HCT116 (cell line): ENCODE results near the gene ABCB1. TPM values are rescaled to one million over a fixed set of nuclear protein-coding genes. Genes with fewer than 3 reads are reported as not detected.

ENCODE experiments used
- ATAC-seq: fragments of 200-7000 bp; cut with Tn5 transposase; 2 replicates; pipeline ENCODE4 v1.9.1; 2020; ENCODE audit warnings: mild to moderate bottlenecking, moderate library complexity
- BruUV-seq: library from RNA; stranded (reverse); fragments of 400-500 nt; replicated peaks from 2 replicates; lab custom pipeline; 2021; lab: Mats Ljungman, UMichigan
- CTCF ChIA-PET: fragments of 300-600 bp; sonication (Branson Sonifier 250); formaldehyde crosslinking; loops from one replicate; lab custom pipeline; 2021; ENCODE audit warnings: antibody characterized with exemption; lab: Charles Lee
- POLR2A ChIA-PET: fragments of 300-600, 350-600 bp; sonication (Branson Sonifier 250); formaldehyde crosslinking; loops from one replicate; lab custom pipeline; 2021; ENCODE audit warnings: antibody characterized with exemption; lab: Charles Lee
- RAD21 ChIA-PET, 2 experiments: fragments of 300-600 bp; sonication (Branson Sonifier 250); formaldehyde crosslinking; loops; one replicate each; lab custom pipeline; 2023; ENCODE audit warnings: low total read pairs in 2 of 2; ENCODE audit not compliant: uncharacterized antibody in 2 of 2, unreplicated experiment in 2 of 2, low non-redundant PET in 1 of 2; lab: Charles Lee
- DNase-seq: peaks from one replicate; pipeline ENCODE4 v3.0.0-alpha.2; 2010; ENCODE audit warnings: low read depth, low spot score
- H2AFZ ChIP-seq: fragments of 200-600 bp; shearing (Covaris generic), sonication (generic); 2 replicates; pipeline ENCODE4 v1.6.1; 2017; ENCODE audit warnings: low read depth, mixed run types, mixed read lengths, antibody characterized with exemption, low read length; ENCODE audit not compliant: poor library complexity, severe bottlenecking
- H3K27ac ChIP-seq: 2 replicates; pipeline ENCODE4 v1.5.1; 2012; ENCODE audit warnings: low read depth, low read length
- H3K27me3 ChIP-seq: fragments of 200-600 bp; sonication (generic); 2 replicates; pipeline ENCODE4 v1.6.1; 2016; ENCODE audit warnings: mixed run types, low read length, mixed read lengths; ENCODE audit not compliant: insufficient read depth
- H3K36me3 ChIP-seq, 2 experiments: fragments of 200-500 bp in 1 of 2; fragments of 200-600 bp in 1 of 2; sonication (Bioruptor generic) in 1 of 2; sonication (generic) in 1 of 2; 2 replicates each; pipeline versions ENCODE4 v1.5.1 to v1.6.1; 2014 to 2016; ENCODE audit warnings: low read length in 2 of 2, inconsistent platforms in 1 of 2, mixed read lengths in 1 of 2, mixed run types in 1 of 2; ENCODE audit not compliant: insufficient read depth in 2 of 2, control insufficient read depth in 1 of 2
- H3K4me1 ChIP-seq, 2 experiments: fragments of 200-600 bp in 1 of 2; sonication (generic) in 1 of 2; 2 replicates each; pipeline versions ENCODE4 v1.5.1 to v1.6.1; 2012 to 2017; ENCODE audit warnings: low read length in 2 of 2, inconsistent platforms in 1 of 2, mild to moderate bottlenecking in 1 of 2, mixed read lengths in 1 of 2, mixed run types in 1 of 2, moderate library complexity in 1 of 2; ENCODE audit not compliant: insufficient read depth in 2 of 2, control insufficient read depth in 1 of 2
- H3K4me2 ChIP-seq: fragments of 200-600 bp; sonication (generic); 2 replicates; pipeline ENCODE4 v1.6.1; 2017; ENCODE audit warnings: mixed run types, low read length, mixed read lengths
- H3K4me3 ChIP-seq, 2 experiments: fragments of 200-600 bp in 1 of 2; sonication (generic) in 1 of 2; replicated peaks in 1 of 2; 2 replicates each; pipeline ENCODE4 v1.5.1; 2011 to 2016; ENCODE audit warnings: low read length in 2 of 2, control low read depth in 1 of 2, low read depth in 1 of 2, mild to moderate bottlenecking in 1 of 2, mixed read lengths in 1 of 2, mixed run types in 1 of 2
- H3K79me2 ChIP-seq: fragments of 200-600 bp; sonication (generic); 2 replicates; pipeline ENCODE4 v1.6.1; 2017; ENCODE audit warnings: mild to moderate bottlenecking, mixed run types, low read length, moderate library complexity, mixed read lengths; ENCODE audit not compliant: insufficient read depth
- H3K9ac ChIP-seq: fragments of 200-600 bp; sonication (generic); 2 replicates; pipeline ENCODE4 v1.6.1; 2016; ENCODE audit warnings: low read length, mixed read lengths
- H3K9me2 ChIP-seq: fragments of 200-600 bp; sonication (generic), shearing (Covaris generic); 2 replicates; pipeline ENCODE4 v1.6.1; 2017; ENCODE audit warnings: mixed run types, mild to moderate bottlenecking, moderate library complexity; ENCODE audit not compliant: insufficient read depth
- H3K9me3 ChIP-seq, 2 experiments: fragments of 200-500 bp in 1 of 2; fragments of 200-600 bp in 1 of 2; sonication (Bioruptor generic) in 1 of 2; sonication (generic) in 1 of 2; 2 replicates each; pipeline ENCODE4 v1.6.1; 2014 to 2017; ENCODE audit warnings: low read length in 2 of 2, mixed read lengths in 2 of 2, inconsistent platforms in 1 of 2, low read depth in 1 of 2, mild to moderate bottlenecking in 1 of 2, mixed run types in 1 of 2, moderate library complexity in 1 of 2; ENCODE audit not compliant: control insufficient read depth in 1 of 2, insufficient read depth in 1 of 2
- H4K20me1 ChIP-seq: fragments of 200-600 bp; sonication (generic), shearing (Covaris generic); 2 replicates; pipeline ENCODE4 v1.6.1; 2017; ENCODE audit warnings: mixed run types, mild to moderate bottlenecking, moderate library complexity; ENCODE audit not compliant: insufficient read depth
- CBX3 ChIP-seq: IDR thresholded peaks from 2 replicates; pipeline ENCODE4 v1.6.1; 2012; ENCODE audit warnings: low read depth
- EGR1 ChIP-seq: IDR thresholded peaks from 2 replicates; pipeline ENCODE4 v1.6.1; 2012; ENCODE audit warnings: low read depth
- EZH2phosphoT487 ChIP-seq: fragments of 200-600 bp; IDR thresholded peaks from 2 replicates; pipeline ENCODE4 v1.6.1; 2018; ENCODE audit warnings: antibody characterized with exemption, borderline replicate concordance
- FOSL1 ChIP-seq: IDR thresholded peaks from 2 replicates; pipeline ENCODE4 v1.6.1; 2012; ENCODE audit warnings: low read depth
- JUND ChIP-seq: IDR thresholded peaks from 2 replicates; pipeline ENCODE4 v1.6.1; 2012
- POLR2A ChIP-seq: IDR thresholded peaks from 2 replicates; pipeline ENCODE4 v1.7.0; 2011; ENCODE audit warnings: borderline replicate concordance; ENCODE audit not compliant: insufficient read depth, insufficient read length; ENCODE audit errors: extremely low read depth
- POLR2AphosphoS5 ChIP-seq: IDR thresholded peaks from 2 replicates; pipeline ENCODE4 v1.6.1; 2011; ENCODE audit warnings: mild to moderate bottlenecking, low read depth, low read length, moderate library complexity
- RAD21 ChIP-seq: IDR thresholded peaks from 2 replicates; pipeline ENCODE4 v1.6.1; 2012; ENCODE audit warnings: low read depth, mild to moderate bottlenecking
- SP1 ChIP-seq: IDR thresholded peaks from 2 replicates; pipeline ENCODE4 v1.6.1; 2012; ENCODE audit warnings: low read depth
- SRF ChIP-seq: IDR thresholded peaks from 2 replicates; pipeline ENCODE4 v1.6.1; 2012; ENCODE audit warnings: low read depth
- TCF7L2 ChIP-seq: IDR thresholded peaks from 2 replicates; pipeline ENCODE4 v1.7.0; 2011; ENCODE audit warnings: borderline replicate concordance, inconsistent platforms; ENCODE audit not compliant: insufficient read depth, insufficient read length; ENCODE audit errors: extremely low read depth
- YY1 ChIP-seq: IDR thresholded peaks from 2 replicates; pipeline ENCODE4 v1.6.1; 2011; ENCODE audit warnings: low read length, low read depth, moderate library complexity, mild to moderate bottlenecking; ENCODE audit not compliant: insufficient replicate concordance; ENCODE audit errors: extremely low read depth
- ZFX ChIP-seq: fragments of 450-650 bp; IDR thresholded peaks from 2 replicates; pipeline ENCODE4 v1.6.1; 2017
- ZNF274 ChIP-seq: fragments of 200-500 bp; sonication (Bioruptor generic); IDR thresholded peaks from 2 replicates; pipeline ENCODE4 v1.6.1; 2014; ENCODE audit warnings: mild to moderate bottlenecking, low read depth, low read length, inconsistent platforms
- intact Hi-C: fragments of 100-400 bp; cut with micrococcal nuclease; formaldehyde crosslinking; loops from 2 replicates; pipeline ENCODE4 v1.10.0; 2022
- total RNA-seq: library from RNA; stranded (reverse); gene quantifications from one replicate; pipeline ENCODE4 v1.2.1, GENCODE V29; 2021; ENCODE audit not compliant: unreplicated experiment
- TF ChIP-seq, protein P1 (sequence below): IDR thresholded peaks from 2 replicates; pipeline ENCODE4 v1.6.1; 2012
- TF ChIP-seq, protein P2 (sequence below), 3 experiments: fragments of 200-600 bp in 1 of 3; sonication (generic) in 1 of 3; IDR thresholded peaks in 2 of 3; conservative IDR thresholded peaks in 1 of 3; 2 replicates each; pipeline ENCODE4 v1.5.1; 2012 to 2017; ENCODE audit warnings: low read depth in 2 of 3, low read length in 2 of 3, antibody characterized with exemption in 1 of 3, borderline replicate concordance in 1 of 3, control low read depth in 1 of 3, mild to moderate bottlenecking in 1 of 3, mixed read lengths in 1 of 3, mixed run types in 1 of 3, moderate library complexity in 1 of 3; ENCODE audit not compliant: insufficient read depth in 1 of 3
- TF ChIP-seq, protein P3 (sequence below): IDR thresholded peaks from 2 replicates; pipeline ENCODE4 v1.6.1; 2012; ENCODE audit warnings: low read depth
- TF ChIP-seq, protein P4 (sequence below): IDR thresholded peaks from 2 replicates; pipeline ENCODE4 v1.6.1; 2011; ENCODE audit warnings: mild to moderate bottlenecking, low read length, moderate library complexity; ENCODE audit not compliant: insufficient replicate concordance; ENCODE audit errors: extremely low read depth

Gene ABCB1
- total RNA-seq, 1 experiment from 2014 or later, result 1.8 TPM

DNA sequence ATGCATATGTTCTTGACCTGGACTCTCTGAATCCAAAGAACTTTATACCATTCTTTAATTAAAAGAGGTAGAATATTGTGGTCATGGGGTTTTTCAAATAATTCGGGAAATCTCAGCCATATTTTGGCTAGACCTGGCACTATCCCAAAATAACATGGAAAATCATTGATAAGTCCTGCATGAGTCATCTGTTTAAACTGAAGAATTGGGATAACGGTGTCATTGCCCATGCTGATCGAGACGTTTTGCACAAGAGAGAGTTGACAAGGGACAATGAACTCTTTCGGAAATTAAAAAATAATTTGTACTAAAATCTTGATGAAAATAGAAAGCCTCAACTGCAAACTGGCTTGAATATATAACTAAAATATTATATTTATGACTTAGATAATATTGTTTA lies 105.3 kb downstream of the ABCB1 start:
- H3K4me1 ChIP-seq, result no peaks in the 10 kb centered on the region
- ChIA-PET CTCF (interaction anchor here (0.9 kb wide), 1 partner anchor 11 kb away, joined by 3 read pairs; no protein-coding TSS in a partner anchor), RAD21 (no interaction called here), POLR2A (no interaction called here)
- DNase-seq (no peak), ATAC-seq (no peak)
- no peak overlapping the region for H3K4me2 ChIP-seq
- H3K4me3 ChIP-seq, result no peak overlapping the region
- no TSS peak for BruUV-seq
- H3K9ac ChIP-seq, result no peak overlapping the region
- H3K9me3 ChIP-seq, result no peaks in the 10 kb centered on the region
- no peaks in the 10 kb centered on the region for H3K27me3 ChIP-seq
- H3K27ac ChIP-seq, result no peak overlapping the region
- no peaks in the 10 kb centered on the region for H3K36me3 ChIP-seq
- no peaks in the 10 kb centered on the region for H3K9me2 ChIP-seq
- TF ChIP-seq TCF7L2 (no peak), SRF (no peak), YY1 (no peak), RAD21 (no peak), EZH2phosphoT487 (no peak), POLR2A (no peak), EGR1 (no peak), ZFX (no peak), SP1 (no peak), FOSL1 (no peak), CBX3 (no peak), JUND (no peak), POLR2AphosphoS5 (no peak), ZNF274 (no peak)
- TF ChIP-seq, protein P1, sequence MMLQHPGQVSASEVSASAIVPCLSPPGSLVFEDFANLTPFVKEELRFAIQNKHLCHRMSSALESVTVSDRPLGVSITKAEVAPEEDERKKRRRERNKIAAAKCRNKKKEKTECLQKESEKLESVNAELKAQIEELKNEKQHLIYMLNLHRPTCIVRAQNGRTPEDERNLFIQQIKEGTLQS, result no peak
- TF ChIP-seq, protein P2, sequence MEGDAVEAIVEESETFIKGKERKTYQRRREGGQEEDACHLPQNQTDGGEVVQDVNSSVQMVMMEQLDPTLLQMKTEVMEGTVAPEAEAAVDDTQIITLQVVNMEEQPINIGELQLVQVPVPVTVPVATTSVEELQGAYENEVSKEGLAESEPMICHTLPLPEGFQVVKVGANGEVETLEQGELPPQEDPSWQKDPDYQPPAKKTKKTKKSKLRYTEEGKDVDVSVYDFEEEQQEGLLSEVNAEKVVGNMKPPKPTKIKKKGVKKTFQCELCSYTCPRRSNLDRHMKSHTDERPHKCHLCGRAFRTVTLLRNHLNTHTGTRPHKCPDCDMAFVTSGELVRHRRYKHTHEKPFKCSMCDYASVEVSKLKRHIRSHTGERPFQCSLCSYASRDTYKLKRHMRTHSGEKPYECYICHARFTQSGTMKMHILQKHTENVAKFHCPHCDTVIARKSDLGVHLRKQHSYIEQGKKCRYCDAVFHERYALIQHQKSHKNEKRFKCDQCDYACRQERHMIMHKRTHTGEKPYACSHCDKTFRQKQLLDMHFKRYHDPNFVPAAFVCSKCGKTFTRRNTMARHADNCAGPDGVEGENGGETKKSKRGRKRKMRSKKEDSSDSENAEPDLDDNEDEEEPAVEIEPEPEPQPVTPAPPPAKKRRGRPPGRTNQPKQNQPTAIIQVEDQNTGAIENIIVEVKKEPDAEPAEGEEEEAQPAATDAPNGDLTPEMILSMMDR (IDR thresholded peaks at IDR 0.05 in 2 of 3, conservative IDR thresholded peaks at IDR 0.05 in 1 of 3; ENCODE audit: borderline replicate concordance in 1 of 3, insufficient read depth in 1 of 3, low read depth in 2 of 3, low read length in 2 of 3), result no peak
- TF ChIP-seq, protein P3, sequence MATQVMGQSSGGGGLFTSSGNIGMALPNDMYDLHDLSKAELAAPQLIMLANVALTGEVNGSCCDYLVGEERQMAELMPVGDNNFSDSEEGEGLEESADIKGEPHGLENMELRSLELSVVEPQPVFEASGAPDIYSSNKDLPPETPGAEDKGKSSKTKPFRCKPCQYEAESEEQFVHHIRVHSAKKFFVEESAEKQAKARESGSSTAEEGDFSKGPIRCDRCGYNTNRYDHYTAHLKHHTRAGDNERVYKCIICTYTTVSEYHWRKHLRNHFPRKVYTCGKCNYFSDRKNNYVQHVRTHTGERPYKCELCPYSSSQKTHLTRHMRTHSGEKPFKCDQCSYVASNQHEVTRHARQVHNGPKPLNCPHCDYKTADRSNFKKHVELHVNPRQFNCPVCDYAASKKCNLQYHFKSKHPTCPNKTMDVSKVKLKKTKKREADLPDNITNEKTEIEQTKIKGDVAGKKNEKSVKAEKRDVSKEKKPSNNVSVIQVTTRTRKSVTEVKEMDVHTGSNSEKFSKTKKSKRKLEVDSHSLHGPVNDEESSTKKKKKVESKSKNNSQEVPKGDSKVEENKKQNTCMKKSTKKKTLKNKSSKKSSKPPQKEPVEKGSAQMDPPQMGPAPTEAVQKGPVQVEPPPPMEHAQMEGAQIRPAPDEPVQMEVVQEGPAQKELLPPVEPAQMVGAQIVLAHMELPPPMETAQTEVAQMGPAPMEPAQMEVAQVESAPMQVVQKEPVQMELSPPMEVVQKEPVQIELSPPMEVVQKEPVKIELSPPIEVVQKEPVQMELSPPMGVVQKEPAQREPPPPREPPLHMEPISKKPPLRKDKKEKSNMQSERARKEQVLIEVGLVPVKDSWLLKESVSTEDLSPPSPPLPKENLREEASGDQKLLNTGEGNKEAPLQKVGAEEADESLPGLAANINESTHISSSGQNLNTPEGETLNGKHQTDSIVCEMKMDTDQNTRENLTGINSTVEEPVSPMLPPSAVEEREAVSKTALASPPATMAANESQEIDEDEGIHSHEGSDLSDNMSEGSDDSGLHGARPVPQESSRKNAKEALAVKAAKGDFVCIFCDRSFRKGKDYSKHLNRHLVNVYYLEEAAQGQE, result no peak
- TF ChIP-seq, protein P4, sequence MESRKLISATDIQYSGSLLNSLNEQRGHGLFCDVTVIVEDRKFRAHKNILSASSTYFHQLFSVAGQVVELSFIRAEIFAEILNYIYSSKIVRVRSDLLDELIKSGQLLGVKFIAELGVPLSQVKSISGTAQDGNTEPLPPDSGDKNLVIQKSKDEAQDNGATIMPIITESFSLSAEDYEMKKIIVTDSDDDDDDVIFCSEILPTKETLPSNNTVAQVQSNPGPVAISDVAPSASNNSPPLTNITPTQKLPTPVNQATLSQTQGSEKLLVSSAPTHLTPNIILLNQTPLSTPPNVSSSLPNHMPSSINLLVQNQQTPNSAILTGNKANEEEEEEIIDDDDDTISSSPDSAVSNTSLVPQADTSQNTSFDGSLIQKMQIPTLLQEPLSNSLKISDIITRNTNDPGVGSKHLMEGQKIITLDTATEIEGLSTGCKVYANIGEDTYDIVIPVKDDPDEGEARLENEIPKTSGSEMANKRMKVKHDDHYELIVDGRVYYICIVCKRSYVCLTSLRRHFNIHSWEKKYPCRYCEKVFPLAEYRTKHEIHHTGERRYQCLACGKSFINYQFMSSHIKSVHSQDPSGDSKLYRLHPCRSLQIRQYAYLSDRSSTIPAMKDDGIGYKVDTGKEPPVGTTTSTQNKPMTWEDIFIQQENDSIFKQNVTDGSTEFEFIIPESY, result no peak
- no peaks in the 10 kb centered on the region for H3K79me2 ChIP-seq
- H4K20me1 ChIP-seq, result no peaks in the 10 kb centered on the region
- no peak overlapping the region for H2AFZ ChIP-seq
- intact Hi-C loops, result no loop called here
